CD1c-positive myeloid dendritic cell (primary cell): ENCODE data around the gene TGOLN2.
A peak's percentile ranks its signal among the peaks of the same experiment; 100 is the strongest.
"Not testable (repeated sequence)": the region's sequence is repeated elsewhere in the genome, so short reads cannot be mapped to it uniquely, and the experiment has no call there.

Experiments used
- DNase-seq: peaks from one replicate; pipeline ENCODE4 v3.0.0-alpha.2; 2016; ENCODE audit errors: extremely low spot score

The TGOLN2 gene

DNA sequence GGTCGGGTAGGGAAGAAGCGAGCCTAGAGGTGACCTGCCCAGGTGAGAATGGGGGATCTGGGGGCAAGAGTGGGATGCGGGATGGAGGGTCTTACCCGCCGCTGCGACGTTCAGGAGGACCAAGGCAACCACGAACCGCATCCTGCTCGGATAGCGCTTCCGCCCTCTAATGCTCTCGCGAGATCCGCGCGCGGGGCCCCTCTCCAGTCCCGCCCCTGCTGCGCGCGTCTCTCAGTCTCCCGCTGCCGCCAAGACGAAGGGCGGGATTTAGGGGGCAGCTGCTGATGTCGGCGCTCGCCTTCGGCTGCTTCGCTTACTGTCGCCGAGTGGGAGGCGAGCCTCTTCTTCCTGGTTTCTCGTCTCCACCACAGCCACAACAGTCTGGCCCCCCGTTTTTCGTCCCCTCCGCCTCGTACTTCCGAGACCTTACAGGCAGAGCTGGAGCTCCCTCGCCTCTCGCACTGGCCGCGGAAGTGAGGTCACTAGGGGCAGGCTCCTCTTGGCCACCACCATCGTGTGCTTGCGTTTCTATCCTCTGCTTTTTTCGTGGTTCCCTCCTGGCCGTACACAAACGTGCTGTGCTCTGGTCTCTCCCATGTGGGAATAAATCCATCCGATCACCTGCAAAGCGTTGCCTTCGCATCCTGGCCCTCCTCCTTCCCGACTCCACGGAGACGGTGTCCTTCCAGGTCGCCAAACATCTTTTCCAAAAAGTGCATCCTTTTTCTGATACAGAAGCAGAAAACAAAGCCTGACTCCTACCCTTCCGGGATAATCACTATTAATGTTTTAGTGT, at the start of gene TGOLN2:
Gene TGOLN2, minus strand, starts transcription at position 168 of the 796 bp plus-strand sequence. Its CDS starts 27 bp downstream, at position 141.
- DNase-seq = peak; percentile 98

DNA sequence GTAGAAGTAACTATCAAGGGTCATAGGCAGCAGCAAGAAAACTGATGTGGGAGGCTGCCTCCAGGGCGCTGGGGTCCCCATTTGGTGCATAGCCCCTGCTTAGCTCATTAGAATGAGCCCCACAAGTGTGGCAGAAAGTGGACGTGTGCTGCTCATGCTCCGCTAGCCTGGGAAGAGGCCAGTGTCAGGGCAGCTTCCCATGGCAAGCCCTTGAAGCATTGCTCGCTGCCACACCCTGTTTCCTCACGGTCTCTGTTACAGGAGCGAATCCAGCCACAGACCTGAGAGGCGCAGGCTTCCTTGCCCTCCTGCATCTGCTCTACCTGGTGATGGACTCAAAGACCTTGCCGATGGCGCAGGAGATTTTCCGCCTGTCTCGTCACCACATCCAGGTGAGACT, 49.3 kb upstream of the TGOLN2 start:
- no peak for DNase-seq

- DNase-seq = no peak
Measured at GRCh38 chr2:85376291-85377065, 48.7 kb upstream of the TGOLN2 start.

GRCh38 chr2:85371045-85371444, 43.3 kb upstream of the TGOLN2 start:
- DNase-seq = no peak

GRCh38 chr2:85369500-85369899, 41.7 kb upstream of the TGOLN2 start:
- DNase-seq = no peak

- no peak for DNase-seq
Measured at GRCh38 chr2:85368921-85369320, 41.1 kb upstream of the TGOLN2 start.

DNA sequence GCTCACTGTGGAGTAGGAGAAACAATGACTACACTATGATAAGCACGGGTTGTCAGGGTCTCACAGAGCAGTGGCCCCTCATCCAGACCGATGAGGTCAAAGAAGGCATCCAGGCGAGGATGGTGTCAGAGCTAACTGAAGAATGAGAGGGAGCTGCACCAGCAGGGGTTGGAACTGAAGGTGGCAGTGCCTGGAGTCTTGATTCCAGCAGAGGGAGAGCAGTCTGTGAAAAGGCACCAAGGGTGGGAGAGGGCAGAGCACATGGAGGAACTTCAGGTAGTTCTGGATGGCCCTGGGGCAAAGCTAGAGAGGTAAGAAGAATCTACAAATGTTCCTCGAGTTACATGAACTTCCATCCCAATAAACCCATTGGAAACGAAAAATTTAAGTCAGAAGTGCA, 39.4 kb upstream of the TGOLN2 start:
- DNase-seq = no peak

DNA sequence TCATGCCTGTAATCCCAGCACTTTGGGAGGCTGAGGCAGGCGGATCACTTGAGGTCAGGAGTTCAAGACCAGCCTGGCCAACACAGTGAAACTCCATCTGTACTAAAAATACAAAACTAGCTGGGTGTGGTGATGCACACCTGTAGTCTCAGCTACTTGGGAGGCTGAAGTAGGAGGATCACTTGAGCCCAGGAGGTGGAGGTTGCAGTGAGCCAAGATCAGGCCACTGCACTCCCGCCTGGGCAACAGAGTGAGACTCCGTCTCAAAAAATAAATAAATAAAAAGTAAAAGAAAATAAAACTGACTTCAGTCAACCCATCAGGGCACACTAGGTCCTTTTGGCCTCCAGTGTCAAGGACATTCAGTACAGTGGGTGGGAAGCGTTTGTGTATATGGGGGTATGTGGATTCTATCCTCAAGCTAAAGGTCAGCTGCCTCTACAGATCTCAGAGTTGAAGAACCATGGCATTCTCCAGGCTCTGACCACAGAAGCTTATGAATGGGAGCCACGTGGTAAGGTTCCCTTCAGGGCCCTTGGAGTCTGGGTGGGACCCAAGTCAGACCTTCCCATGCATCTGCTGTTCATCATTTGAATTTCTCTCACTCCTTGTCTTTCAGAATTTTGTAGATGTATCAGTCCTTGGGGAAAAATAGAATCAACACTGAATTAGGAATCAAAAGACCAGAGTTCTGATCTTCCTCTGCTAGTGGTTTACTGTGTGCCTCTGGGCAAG, 35.0 kb upstream of the TGOLN2 start:
- not testable (repeated sequence) for DNase-seq

- no peak for DNase-seq
Measured at GRCh38 chr2:85357736-85358135, 29.9 kb upstream of the TGOLN2 start.

- DNase-seq = no peak
Measured at GRCh38 chr2:85356186-85356585, 28.4 kb upstream of the TGOLN2 start.

GRCh38 chr2:85355521-85355920, 27.7 kb upstream of the TGOLN2 start:
- no peak for DNase-seq

- DNase-seq = no peak
Measured at GRCh38 chr2:85355073-85355410, 27.3 kb upstream of the TGOLN2 start.

DNA sequence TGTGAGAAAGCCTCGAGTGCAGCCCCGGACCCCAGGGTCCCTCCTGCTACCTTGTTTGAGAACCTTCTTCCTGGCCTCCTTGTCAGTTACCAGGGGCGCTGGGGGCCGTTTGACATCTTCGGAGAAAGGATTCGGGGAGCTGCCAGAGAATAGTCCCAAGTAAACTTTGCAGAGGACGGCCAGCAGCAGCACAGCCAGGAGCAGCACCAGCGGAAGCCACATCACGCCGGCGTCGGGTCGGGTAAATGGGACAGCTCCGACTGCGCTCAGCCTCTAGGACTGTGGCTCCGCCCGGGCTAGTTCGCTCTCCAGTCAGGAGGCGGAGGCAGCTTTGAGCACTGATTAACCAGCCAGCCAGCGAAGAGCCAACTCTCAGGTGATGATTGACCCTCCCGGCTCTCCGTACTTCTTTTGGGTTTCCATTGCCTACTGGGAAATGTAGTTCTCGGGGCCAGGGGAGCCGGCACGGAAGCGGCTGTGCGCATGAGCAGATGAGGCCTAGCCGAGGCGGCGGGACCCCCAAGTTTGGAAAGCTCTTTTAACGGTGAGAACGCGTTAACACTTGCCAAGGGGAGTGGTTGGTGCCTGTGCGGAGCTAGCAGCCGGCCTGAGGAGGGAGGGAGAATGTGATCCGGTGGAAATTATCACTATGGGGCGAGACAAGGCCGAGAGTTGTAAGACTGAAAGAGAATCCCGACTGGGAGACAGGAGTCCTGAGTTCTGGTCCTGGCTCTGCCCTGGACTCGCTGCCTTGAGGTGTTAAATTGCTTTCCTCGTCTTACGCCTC, 26.7 kb upstream of the TGOLN2 start, which contains the start of the genes ELMOD3 and RETSAT:
Gene ELMOD3, plus strand, starts transcription at position 484 of the 787 bp plus-strand sequence. CDS start 2,430 bp downstream, outside the sequence.
Gene RETSAT, minus strand, starts transcription at position 243 of the 787 bp plus-strand sequence. Its CDS starts 21 bp downstream, at position 222.
- peak; percentile 99 for DNase-seq

- DNase-seq = peak; percentile 3
Measured at GRCh38 chr2:85353876-85354285, 26.1 kb upstream of the TGOLN2 start.

GRCh38 chr2:85347599-85347998, 19.8 kb upstream of the TGOLN2 start:
- DNase-seq = no peak

- no peak for DNase-seq
Measured at GRCh38 chr2:85344356-85344954, 16.7 kb upstream of the TGOLN2 start.

DNA sequence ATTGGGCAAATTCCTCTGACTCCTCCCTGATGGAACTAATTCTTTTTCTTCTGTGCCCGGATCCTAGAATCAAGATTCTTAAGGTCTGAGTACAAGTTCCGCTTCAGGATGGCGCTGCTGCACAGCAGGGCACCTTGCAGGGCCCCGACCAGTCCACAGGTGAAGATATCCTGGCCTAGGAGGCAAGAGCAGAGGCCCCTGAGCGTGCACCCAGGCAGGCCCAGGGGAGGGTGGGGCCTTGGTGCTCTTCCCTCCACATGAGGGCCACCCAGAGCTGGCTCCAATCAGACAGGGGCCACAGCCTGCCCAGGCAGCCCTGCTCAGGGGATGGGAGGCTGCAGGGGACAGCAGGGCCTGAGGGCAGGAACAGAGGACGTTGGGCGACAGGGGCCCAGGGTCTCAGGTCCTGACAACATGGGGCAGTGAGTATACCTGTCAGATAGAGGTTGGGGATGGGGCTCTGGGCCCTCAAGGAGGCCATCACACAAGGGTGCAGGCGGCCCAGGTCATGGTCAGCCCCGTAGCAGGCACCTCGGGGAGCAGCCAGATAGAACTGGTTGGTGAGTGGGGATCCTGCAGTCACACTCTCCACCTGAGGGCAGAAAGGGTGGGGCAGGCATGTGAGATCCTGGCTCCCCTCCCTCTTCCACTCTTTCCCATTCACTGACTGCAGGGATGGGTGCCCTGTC, 15.6 kb upstream of the TGOLN2 start:
- DNase-seq = not testable (repeated sequence)

DNA sequence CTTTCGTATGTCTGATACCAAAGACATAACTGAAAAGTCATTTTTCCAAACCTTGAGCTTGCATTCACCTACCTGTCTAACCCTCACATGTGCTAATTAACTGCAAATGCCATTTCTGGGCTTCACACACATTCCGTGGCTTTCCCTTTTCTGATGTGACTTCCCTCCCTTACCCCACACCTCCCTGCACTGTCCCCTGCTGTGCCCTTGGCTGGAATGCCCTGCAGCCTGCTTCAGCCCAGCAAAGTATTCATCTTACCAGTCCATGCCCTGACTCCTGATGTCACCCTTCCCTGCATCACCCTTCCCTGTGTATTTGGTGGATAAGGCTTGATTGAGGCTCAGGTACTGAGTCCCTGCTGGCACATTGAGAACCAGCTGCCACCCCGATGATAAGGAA, 14.4 kb upstream of the TGOLN2 start:
- no peak for DNase-seq

DNA sequence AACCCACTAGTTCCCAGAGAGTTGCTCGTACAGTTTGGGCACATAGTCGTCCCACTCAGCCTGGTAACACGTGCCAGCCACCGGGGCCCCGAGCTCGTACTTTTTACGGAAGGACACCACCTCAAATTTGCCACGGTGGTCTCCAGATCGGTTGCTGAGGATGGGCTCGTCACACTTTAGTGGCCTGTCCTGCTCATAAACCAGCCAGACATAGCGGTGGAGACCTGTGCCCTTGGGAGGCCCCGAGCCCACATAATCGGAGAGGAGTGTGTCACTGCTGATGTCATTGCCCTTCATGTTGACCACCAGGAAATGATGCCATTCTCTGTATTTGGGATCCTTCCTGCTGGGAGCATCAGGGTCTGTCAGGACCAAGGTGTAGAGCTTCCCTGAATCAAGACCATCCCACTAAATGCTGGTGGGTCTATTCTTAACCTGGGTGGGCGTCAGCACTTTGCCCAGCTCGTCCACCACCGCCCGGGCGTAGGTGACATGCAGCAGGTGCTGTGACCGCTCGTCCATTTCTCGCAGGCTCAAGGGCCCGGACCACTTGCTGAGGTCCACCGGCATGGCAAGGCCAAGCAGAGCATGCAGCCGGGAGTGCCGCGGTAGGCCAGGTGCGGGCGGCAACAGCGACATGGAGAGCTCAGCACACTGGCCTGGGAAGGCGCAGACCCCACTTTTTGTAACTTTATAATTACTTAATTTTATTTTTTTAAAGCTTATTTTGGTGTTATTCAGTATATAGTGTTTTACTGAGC, 13.7 kb upstream of the TGOLN2 start:
- no peak for DNase-seq
